ENCODE data around the gene VPS25. TPM values are rescaled to one million over a fixed set of nuclear protein-coding genes. Genes with fewer than 3 reads are reported as not detected.
A peak's percentile ranks its signal among the peaks of the same experiment; 100 is the strongest.

The VPS25 gene
- total RNA-seq, 1 donor from 2014 or later = 59.4 TPM

DNA sequence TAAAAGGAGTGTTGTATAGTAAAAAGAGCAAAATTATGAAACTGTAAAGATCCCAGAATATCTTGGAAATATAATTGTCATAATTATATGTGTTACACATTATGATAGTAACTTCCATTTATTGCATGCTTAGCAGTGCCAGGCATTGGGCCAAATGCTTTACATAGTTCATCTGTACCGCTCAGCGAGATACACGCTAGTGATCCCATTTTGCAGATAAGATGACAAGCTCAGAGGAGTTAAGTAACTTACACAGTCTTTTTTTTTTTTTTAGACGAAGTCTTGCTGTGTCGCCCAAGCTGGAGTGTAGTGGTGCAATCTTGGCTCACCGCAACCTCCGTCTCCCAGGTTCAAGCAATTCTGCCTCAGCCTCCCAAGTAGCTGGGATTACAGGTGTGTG is 21.6 kb upstream of the VPS25 start:
- no peaks in the 10 kb centered on the region for H3K36me3 Mint-ChIP-seq
- no peaks in the 10 kb centered on the region for H3K9me3 Mint-ChIP-seq
- DNase-seq (ENCODE audit: low spot score in 2 of 2, unreplicated experiment in 2 of 2) = no peak

DNA sequence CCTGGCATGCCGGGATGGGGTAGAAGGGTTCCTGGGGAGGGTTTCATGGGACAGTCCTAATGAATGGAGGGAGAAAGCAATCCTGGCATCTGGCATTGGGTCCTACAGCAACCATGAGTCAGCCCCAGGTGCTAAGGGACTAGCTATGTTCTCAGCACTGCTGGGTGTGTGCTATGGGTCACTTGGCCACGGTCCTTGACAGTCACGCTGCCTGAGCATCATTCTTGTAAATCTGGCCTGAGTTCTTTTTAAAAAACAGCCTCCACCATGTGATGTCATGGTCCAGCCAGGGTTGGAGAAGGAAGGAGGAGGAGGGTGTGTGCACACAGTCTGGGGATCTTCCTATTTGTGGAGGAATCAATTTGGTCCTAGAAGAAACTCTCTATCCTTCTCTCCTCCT is 18.5 kb upstream of the VPS25 start:
- no peaks in the 10 kb centered on the region for H3K4me1 Mint-ChIP-seq
- H3K27ac Mint-ChIP-seq = no peak overlapping the region
- DNase-seq (ENCODE audit: low spot score in 2 of 2, unreplicated experiment in 2 of 2) = no peak

More for the DNA sequence above, 21.6 kb upstream of the VPS25 start:
- H3K4me1 Mint-ChIP-seq = no peaks in the 10 kb centered on the region
- TF ChIP-seq, protein P1, sequence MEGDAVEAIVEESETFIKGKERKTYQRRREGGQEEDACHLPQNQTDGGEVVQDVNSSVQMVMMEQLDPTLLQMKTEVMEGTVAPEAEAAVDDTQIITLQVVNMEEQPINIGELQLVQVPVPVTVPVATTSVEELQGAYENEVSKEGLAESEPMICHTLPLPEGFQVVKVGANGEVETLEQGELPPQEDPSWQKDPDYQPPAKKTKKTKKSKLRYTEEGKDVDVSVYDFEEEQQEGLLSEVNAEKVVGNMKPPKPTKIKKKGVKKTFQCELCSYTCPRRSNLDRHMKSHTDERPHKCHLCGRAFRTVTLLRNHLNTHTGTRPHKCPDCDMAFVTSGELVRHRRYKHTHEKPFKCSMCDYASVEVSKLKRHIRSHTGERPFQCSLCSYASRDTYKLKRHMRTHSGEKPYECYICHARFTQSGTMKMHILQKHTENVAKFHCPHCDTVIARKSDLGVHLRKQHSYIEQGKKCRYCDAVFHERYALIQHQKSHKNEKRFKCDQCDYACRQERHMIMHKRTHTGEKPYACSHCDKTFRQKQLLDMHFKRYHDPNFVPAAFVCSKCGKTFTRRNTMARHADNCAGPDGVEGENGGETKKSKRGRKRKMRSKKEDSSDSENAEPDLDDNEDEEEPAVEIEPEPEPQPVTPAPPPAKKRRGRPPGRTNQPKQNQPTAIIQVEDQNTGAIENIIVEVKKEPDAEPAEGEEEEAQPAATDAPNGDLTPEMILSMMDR (IDR thresholded peaks at IDR 0.05; ENCODE audit: unreplicated experiment) = no peak
- H3K27ac Mint-ChIP-seq = no peak overlapping the region
- no peak overlapping the region for H3K4me3 Mint-ChIP-seq
- H3K27me3 Mint-ChIP-seq (ENCODE audit: low read depth) = peaks cover 27% of the 10 kb centered on the region

DNA sequence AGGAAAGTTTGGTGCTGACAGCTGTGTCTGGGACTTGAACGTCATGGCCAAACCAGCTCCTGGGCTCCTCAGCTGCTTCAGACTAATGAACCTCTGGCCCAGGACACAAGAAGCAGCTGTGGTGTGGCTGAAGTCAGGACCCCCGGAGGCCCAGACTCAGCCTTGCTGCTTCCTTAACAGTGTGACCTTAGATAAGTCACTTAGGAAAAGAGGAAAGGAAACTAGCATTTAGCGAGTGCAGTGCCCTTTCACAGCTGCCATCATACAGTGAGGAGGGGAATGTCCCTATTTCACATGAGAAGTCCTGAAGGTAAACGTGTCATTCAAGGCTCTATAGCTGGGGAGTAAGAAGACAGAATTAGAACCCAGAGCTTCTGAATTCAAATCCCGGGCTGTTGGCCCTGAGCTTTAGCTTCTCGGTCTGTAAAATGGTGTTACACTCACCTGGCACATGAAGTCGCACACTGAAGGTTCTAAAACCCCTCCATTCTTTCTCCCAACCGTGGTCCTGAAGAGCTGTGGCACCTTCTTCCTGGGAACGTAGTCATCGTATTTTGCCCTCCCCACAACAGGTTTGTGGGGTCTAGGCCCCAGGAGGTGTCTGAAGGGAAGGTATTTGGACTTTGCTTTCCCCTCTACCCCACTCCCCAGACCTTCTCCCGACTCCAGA is 13.1 kb upstream of the VPS25 start:
- Mint-ChIP-seq H3K27ac (no peak overlapping the region), H3K27me3 (ENCODE audit: low read depth) (peaks cover 53% of the 10 kb centered on the region), H3K4me3 (peak overlapping the region; percentile 69), H3K9me3 (no peaks in the 10 kb centered on the region), H3K4me1 (peaks cover 24% of the 10 kb centered on the region), H3K36me3 (no peaks in the 10 kb centered on the region)
- TF ChIP-seq, protein P1 (IDR thresholded peaks at IDR 0.05; ENCODE audit: unreplicated experiment) = no peak
- no peak for DNase-seq (ENCODE audit: low spot score in 2 of 2, unreplicated experiment in 2 of 2)

More for the DNA sequence above, 18.5 kb upstream of the VPS25 start:
- TF ChIP-seq, protein P1 (IDR thresholded peaks at IDR 0.05; ENCODE audit: unreplicated experiment) = no peak
- no peaks in the 10 kb centered on the region for H3K36me3 Mint-ChIP-seq
- no peaks in the 10 kb centered on the region for H3K9me3 Mint-ChIP-seq
- no peak overlapping the region for H3K4me3 Mint-ChIP-seq
- peaks cover 40% of the 10 kb centered on the region for H3K27me3 Mint-ChIP-seq (ENCODE audit: low read depth)

DNA sequence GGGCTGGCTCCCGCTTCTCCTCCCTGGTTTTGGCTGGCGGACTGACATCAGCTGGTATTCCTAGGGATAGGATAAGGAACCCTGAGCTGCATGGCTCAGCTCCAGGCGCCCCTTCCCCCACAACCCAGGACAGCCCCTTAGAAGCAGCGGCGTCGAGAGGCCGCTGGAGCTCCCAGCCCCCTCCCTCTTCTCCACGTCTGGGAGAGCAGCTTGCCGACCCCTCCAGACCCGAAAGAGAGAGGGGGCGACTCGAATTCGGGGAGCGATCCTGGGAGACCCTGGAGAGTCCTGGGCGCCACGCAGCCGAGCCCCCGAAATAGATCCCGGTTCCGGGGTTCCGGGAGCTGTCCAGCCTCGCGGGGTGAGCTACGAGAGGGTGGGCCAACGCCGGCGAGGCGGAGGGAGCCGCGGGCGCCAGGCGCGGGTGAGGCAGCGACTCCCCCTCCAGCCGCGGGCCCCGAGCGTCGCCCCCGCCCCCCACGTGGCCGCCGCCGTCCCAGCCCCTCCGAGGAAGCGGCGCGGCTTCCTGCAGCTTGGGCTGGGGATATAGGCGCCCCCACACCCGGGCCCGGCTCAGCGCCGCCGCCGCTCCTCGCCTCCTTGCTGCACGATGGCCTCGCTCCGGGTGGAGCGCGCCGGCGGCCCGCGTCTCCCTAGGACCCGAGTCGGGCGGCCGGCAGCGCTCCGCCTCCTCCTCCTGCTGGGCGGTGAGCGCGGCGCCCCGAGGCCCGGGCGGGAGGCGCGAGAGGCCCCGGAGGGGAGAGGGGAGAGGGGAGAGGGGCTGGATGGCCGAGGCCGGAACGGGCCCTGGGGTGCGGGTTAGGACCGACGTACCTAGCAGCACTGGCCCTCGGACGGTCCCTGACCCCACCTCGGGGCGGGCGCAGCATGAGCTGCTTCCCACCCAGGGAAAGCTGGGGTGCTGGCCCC is 12.3 kb upstream of the VPS25 start, which contains the start of gene RAMP2:
RAMP2 (plus strand) TSS at position 576 of the 930 bp plus-strand sequence; CDS start at position 611, 35 bp downstream.
- Mint-ChIP-seq H3K36me3 (no peaks in the 10 kb centered on the region), H3K4me3 (peak within 1 kb of the TSS; percentile 69), H3K9me3 (no peaks in the 10 kb centered on the region), H3K27me3 (ENCODE audit: low read depth) (peaks cover 54% of the 10 kb centered on the region), H3K27ac (peak within 1 kb of the TSS; percentile 54), H3K4me1 (peaks cover 24% of the 10 kb centered on the region)
- TF ChIP-seq, protein P1 (IDR thresholded peaks at IDR 0.05; ENCODE audit: unreplicated experiment) = no peak
- peak; percentile 44 to 62 for DNase-seq (ENCODE audit: low spot score in 2 of 2, unreplicated experiment in 2 of 2)

DNA sequence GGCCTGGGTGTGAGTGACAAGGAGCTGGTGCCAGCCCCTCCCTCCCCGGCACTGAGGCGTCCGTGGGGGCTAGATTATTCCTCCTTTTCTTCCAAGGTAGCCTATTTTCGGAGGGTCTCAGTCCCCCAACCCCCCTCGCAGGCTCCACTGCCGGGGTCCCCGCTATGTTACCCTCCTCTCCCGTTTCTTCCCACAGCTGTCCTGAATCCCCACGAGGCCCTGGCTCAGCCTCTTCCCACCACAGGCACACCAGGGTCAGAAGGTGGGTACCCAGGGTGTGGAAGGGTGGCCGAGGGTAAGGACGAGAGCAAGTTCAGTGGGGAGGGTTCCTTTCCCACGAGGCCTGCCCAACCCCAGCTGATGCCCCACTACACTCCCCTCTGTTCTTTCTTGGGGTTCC is 11.6 kb upstream of the VPS25 start:
- peaks cover 49% of the 10 kb centered on the region for H3K27me3 Mint-ChIP-seq (ENCODE audit: low read depth)

More for the DNA sequence above, 11.6 kb upstream of the VPS25 start:
- peak overlapping the region; percentile 54 for H3K27ac Mint-ChIP-seq
- H3K4me3 Mint-ChIP-seq = peak overlapping the region; percentile 63
- H3K36me3 Mint-ChIP-seq = no peaks in the 10 kb centered on the region
- TF ChIP-seq, protein P1 (IDR thresholded peaks at IDR 0.05; ENCODE audit: unreplicated experiment) = no peak
- DNase-seq (ENCODE audit: low spot score in 2 of 2, unreplicated experiment in 2 of 2) = no peak
- H3K9me3 Mint-ChIP-seq = no peaks in the 10 kb centered on the region
- peaks cover 24% of the 10 kb centered on the region for H3K4me1 Mint-ChIP-seq

All from mesothelial cell of epicardium (in vitro differentiated cells).